Liver (tissue), 9 donors: ENCODE data around the gene TMEM273. TPM values are rescaled to one million over a fixed set of nuclear protein-coding genes. Genes with fewer than 3 reads are reported as not detected.

Experiments
- DNase-seq: peaks from one replicate; pipeline ENCODE4 v3.0.0-alpha.2; 2017; ENCODE audit warnings: low spot score
- H3K27ac ChIP-seq, 2 donors: one replicate each; pipeline ENCODE4 v1.7.0; 2013; ENCODE audit warnings: inconsistent platforms in 2 of 2, low read length in 2 of 2, control low read depth in 1 of 2, low read depth in 1 of 2, mild to moderate bottlenecking in 1 of 2
- H3K27me3 ChIP-seq, 4 donors: one replicate each; pipeline versions ENCODE4 v1.6.1 to v1.7.0; 2013; ENCODE audit warnings: low read length in 3 of 4, inconsistent platforms in 1 of 4, mild to moderate bottlenecking in 1 of 4, moderate library complexity in 1 of 4; ENCODE audit not compliant: control insufficient read depth in 4 of 4, insufficient read depth in 4 of 4
- H3K36me3 ChIP-seq, 4 donors: one replicate each; pipeline versions ENCODE4 v1.6.1 to v1.7.0; 2013; ENCODE audit warnings: low read length in 3 of 4, mild to moderate bottlenecking in 3 of 4, low read depth in 1 of 4, moderate library complexity in 1 of 4; ENCODE audit not compliant: control insufficient read depth in 4 of 4, insufficient read depth in 3 of 4
- H3K4me1 ChIP-seq, 4 donors: one replicate each; pipeline versions ENCODE4 v1.6.1 to v1.7.0; 2013; ENCODE audit warnings: low read length in 3 of 4, mild to moderate bottlenecking in 3 of 4, moderate library complexity in 1 of 4; ENCODE audit not compliant: control insufficient read depth in 4 of 4, insufficient read depth in 4 of 4
- H3K4me3 ChIP-seq, 3 donors: one replicate each; pipeline versions ENCODE4 v1.6.1 to v1.7.0; 2013; ENCODE audit warnings: low read length in 3 of 3, control low read depth in 1 of 3, low read depth in 1 of 3, mild to moderate bottlenecking in 1 of 3
- H3K9ac ChIP-seq, 2 donors: one replicate each; pipeline ENCODE4 v1.7.0; 2013; ENCODE audit warnings: low read length in 2 of 2, mild to moderate bottlenecking in 2 of 2, moderate library complexity in 2 of 2, control low read depth in 1 of 2, low read depth in 1 of 2
- H3K9me3 ChIP-seq, 4 donors: one replicate each; pipeline versions ENCODE4 v1.6.1 to v1.7.0; 2013; ENCODE audit warnings: low read length in 3 of 4; ENCODE audit not compliant: control insufficient read depth in 4 of 4
- EGR1 ChIP-seq, 2 donors: IDR thresholded peaks; 2 replicates each; pipeline ENCODE4 v1.6.1; 2016 to 2018; ENCODE audit warnings: antibody characterized with exemption in 2 of 2, low read depth in 2 of 2
- FOXA1 ChIP-seq: IDR thresholded peaks from 2 replicates; pipeline ENCODE4 v1.6.1; 2016; ENCODE audit warnings: antibody characterized with exemption
- FOXA2 ChIP-seq: IDR thresholded peaks from 2 replicates; pipeline ENCODE4 v1.6.1; 2016; ENCODE audit warnings: antibody characterized with exemption
- HNF4A ChIP-seq, 2 donors: conservative IDR thresholded peaks; 2 replicates each; pipeline ENCODE4 v1.6.1; 2016; ENCODE audit warnings: antibody characterized with exemption in 2 of 2, mild to moderate bottlenecking in 2 of 2
- HNF4G ChIP-seq: IDR thresholded peaks from 2 replicates; pipeline ENCODE4 v1.6.1; 2016; ENCODE audit warnings: antibody characterized with exemption
- JUND ChIP-seq, 2 donors: IDR thresholded peaks; 2 replicates each; pipeline ENCODE4 v1.6.1; 2016; ENCODE audit warnings: antibody characterized with exemption in 2 of 2
- NR2F2 ChIP-seq: IDR thresholded peaks from 2 replicates; pipeline ENCODE4 v1.6.1; 2016; ENCODE audit warnings: antibody characterized with exemption
- RAD21 ChIP-seq, 2 donors: IDR thresholded peaks; 2 replicates each; pipeline ENCODE4 v1.6.1; 2016; ENCODE audit warnings: antibody characterized with exemption in 2 of 2, mild to moderate bottlenecking in 2 of 2
- RXRA ChIP-seq, 2 donors: IDR thresholded peaks; 2 replicates each; pipeline ENCODE4 v1.6.1; 2017 to 2018; ENCODE audit warnings: antibody characterized with exemption in 2 of 2, mild to moderate bottlenecking in 1 of 2
- SP1 ChIP-seq: IDR thresholded peaks from 2 replicates; pipeline ENCODE4 v1.6.1; 2018; ENCODE audit warnings: antibody characterized with exemption, mild to moderate bottlenecking
- TAF1 ChIP-seq: conservative IDR thresholded peaks from 2 replicates; pipeline ENCODE4 v1.6.1; 2016; ENCODE audit warnings: antibody characterized with exemption, mild to moderate bottlenecking
- WGBS: extraction: QIAGEN DNeasy Blood & Tissue Kit; methylation state at CpG from one replicate; pipeline ENCODE4 v1.1.7; 2013; 5-methylcytosine and 5-hydroxymethylcytosine counted together
- polyA plus RNA-seq, 2 donors: library from polyadenylated mRNA; stranded (reverse) in 1 of 2; unstranded in 1 of 2; fragments of 200-250 nt in 1 of 2; fragments of >200 nt in 1 of 2; fragmentation: Nextera tagmentation in 1 of 2; extraction: Ambion mirVana in 1 of 2; gene quantifications; one replicate each; pipeline versions ENCODE4 v1.2.1 to v1.2.3, GENCODE V29; 2013 to 2015
- total RNA-seq, 2 donors: library from RNA; depleted of rRNA; stranded (reverse); fragments of >200 nt; gene quantifications; one replicate each; pipeline ENCODE4 v1.2.3, GENCODE V29; 2014
- TF ChIP-seq, protein P1 (sequence below): fragments of 150-350 bp; IDR thresholded peaks from 2 replicates; pipeline ENCODE4 v1.5.1; 2017; ENCODE audit warnings: improper control_type of control experiment, low read depth, low read length; ENCODE audit not compliant: missing input control
- TF ChIP-seq, protein P2 (sequence below): IDR thresholded peaks from 2 replicates; pipeline ENCODE4 v1.6.1; 2016; ENCODE audit warnings: antibody characterized with exemption, mild to moderate bottlenecking
- TF ChIP-seq, protein P3 (sequence below): IDR thresholded peaks from 2 replicates; pipeline ENCODE4 v1.6.1; 2016; ENCODE audit warnings: antibody characterized with exemption
- TF ChIP-seq, protein P4 (sequence below): IDR thresholded peaks from 2 replicates; pipeline ENCODE4 v1.6.1; 2016; ENCODE audit warnings: antibody characterized with exemption
- TF ChIP-seq, protein P5 (sequence below): IDR thresholded peaks from 2 replicates; pipeline ENCODE4 v1.6.1; 2016; ENCODE audit warnings: antibody characterized with exemption
- donor health status: healthy.
- donor health status: healthy.
- donor health status: healthy.
- donor health status: healthy.
- donor health status: healthy.

TMEM273 gene
- total and polyA plus RNA-seq, 4 donors = 2.5 to 9.5 (median 4.5) TPM

DNA sequence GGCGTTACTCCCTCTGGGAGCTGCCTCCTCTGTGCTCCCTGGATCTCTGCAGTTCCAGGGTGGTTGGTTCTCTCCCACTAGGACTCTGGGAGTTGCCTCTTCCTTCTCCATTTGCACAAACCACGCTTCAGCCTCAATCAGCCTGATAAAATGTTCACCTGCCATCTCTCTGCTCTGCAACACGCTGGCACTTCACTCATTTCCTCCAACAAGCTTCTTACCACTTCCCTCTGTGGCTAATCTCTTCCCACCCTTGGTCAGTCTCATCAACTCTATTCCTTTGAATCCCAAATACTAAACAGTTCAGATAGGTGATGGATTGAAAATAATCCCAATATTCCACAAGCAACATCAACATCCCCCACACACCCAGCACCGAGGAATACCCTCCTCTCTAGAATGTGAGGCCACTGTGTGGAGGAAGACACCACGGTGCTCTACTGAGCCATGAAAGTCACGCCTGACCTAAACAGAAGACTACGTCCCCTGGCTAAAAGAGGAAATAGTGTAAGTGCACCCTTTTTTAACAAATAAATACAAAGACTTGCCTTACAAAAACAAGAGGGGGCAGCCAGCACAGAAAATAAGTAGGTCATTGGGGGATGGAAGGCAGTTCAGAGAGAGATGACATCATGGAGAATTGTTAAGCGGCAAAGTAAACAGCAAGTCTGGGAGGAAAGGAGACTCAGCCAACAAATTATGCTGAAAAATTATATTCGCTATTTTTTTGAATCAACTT lies 52.4 kb downstream of the TMEM273 start:
- no peak for DNase-seq
- Histone ChIP-seq H3K36me3 (no peaks in the 10 kb centered on the region), H3K27me3 (peaks cover 0 to 3% (median 0%) of the 10 kb centered on the region in 4 donors), H3K27ac (no peak overlapping the region), H3K9ac (no peak overlapping the region), H3K4me1 (no peaks in the 10 kb centered on the region), H3K9me3 (no peaks in the 10 kb centered on the region), H3K4me3 (no peak overlapping the region)
- TF ChIP-seq, protein P1, sequence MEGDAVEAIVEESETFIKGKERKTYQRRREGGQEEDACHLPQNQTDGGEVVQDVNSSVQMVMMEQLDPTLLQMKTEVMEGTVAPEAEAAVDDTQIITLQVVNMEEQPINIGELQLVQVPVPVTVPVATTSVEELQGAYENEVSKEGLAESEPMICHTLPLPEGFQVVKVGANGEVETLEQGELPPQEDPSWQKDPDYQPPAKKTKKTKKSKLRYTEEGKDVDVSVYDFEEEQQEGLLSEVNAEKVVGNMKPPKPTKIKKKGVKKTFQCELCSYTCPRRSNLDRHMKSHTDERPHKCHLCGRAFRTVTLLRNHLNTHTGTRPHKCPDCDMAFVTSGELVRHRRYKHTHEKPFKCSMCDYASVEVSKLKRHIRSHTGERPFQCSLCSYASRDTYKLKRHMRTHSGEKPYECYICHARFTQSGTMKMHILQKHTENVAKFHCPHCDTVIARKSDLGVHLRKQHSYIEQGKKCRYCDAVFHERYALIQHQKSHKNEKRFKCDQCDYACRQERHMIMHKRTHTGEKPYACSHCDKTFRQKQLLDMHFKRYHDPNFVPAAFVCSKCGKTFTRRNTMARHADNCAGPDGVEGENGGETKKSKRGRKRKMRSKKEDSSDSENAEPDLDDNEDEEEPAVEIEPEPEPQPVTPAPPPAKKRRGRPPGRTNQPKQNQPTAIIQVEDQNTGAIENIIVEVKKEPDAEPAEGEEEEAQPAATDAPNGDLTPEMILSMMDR = no peak
- TF ChIP-seq NR2F2 = no peak
- peak; percentile 9 to 24 for TF ChIP-seq JUND (IDR thresholded peaks at IDR 0.05)
- no peak for TF ChIP-seq RXRA (IDR thresholded peaks at IDR 0.05)
- peak; percentile 11 to 15 for TF ChIP-seq RAD21 (IDR thresholded peaks at IDR 0.05)
- TF ChIP-seq, protein P2, sequence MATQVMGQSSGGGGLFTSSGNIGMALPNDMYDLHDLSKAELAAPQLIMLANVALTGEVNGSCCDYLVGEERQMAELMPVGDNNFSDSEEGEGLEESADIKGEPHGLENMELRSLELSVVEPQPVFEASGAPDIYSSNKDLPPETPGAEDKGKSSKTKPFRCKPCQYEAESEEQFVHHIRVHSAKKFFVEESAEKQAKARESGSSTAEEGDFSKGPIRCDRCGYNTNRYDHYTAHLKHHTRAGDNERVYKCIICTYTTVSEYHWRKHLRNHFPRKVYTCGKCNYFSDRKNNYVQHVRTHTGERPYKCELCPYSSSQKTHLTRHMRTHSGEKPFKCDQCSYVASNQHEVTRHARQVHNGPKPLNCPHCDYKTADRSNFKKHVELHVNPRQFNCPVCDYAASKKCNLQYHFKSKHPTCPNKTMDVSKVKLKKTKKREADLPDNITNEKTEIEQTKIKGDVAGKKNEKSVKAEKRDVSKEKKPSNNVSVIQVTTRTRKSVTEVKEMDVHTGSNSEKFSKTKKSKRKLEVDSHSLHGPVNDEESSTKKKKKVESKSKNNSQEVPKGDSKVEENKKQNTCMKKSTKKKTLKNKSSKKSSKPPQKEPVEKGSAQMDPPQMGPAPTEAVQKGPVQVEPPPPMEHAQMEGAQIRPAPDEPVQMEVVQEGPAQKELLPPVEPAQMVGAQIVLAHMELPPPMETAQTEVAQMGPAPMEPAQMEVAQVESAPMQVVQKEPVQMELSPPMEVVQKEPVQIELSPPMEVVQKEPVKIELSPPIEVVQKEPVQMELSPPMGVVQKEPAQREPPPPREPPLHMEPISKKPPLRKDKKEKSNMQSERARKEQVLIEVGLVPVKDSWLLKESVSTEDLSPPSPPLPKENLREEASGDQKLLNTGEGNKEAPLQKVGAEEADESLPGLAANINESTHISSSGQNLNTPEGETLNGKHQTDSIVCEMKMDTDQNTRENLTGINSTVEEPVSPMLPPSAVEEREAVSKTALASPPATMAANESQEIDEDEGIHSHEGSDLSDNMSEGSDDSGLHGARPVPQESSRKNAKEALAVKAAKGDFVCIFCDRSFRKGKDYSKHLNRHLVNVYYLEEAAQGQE = no peak
- TF ChIP-seq EGR1 (IDR thresholded peaks at IDR 0.05; ENCODE audit: low read depth in 2 of 2) = no peak
- TF ChIP-seq, protein P3, sequence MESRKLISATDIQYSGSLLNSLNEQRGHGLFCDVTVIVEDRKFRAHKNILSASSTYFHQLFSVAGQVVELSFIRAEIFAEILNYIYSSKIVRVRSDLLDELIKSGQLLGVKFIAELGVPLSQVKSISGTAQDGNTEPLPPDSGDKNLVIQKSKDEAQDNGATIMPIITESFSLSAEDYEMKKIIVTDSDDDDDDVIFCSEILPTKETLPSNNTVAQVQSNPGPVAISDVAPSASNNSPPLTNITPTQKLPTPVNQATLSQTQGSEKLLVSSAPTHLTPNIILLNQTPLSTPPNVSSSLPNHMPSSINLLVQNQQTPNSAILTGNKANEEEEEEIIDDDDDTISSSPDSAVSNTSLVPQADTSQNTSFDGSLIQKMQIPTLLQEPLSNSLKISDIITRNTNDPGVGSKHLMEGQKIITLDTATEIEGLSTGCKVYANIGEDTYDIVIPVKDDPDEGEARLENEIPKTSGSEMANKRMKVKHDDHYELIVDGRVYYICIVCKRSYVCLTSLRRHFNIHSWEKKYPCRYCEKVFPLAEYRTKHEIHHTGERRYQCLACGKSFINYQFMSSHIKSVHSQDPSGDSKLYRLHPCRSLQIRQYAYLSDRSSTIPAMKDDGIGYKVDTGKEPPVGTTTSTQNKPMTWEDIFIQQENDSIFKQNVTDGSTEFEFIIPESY = no peak
- 70% methylated on average over 9 of the region's 9 CpGs for WGBS

DNA sequence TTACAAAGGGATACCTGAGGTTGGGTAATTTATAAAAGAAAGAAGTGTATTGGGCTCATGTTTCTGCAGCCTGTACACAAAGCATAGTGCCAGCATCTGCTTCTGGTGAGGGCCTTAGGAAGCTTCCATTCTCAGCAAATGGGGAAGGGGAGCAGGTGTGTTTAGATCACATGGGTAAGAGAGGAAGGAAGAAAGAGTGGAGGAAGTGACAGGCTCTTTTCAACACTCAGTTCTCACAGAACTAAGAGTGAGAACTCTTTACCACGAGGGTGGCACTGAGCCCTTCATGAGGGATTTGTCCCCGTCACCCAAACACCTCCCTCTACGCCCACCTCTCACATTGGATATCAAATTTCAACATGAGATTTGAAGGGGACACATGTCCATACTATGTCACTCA lies 53.9 kb downstream of the TMEM273 start:
- no peaks in the 10 kb centered on the region for H3K9me3 ChIP-seq
- H3K27ac ChIP-seq = no peak overlapping the region
- DNase-seq = no peak
- 66% methylated on average over 3 of the region's 3 CpGs for WGBS
- no peak for TF ChIP-seq JUND (IDR thresholded peaks at IDR 0.05)
- TF ChIP-seq FOXA1 = no peak
- TF ChIP-seq EGR1 (IDR thresholded peaks at IDR 0.05; ENCODE audit: low read depth in 2 of 2) = no peak
- no peak for TF ChIP-seq SP1
- TF ChIP-seq, protein P4, sequence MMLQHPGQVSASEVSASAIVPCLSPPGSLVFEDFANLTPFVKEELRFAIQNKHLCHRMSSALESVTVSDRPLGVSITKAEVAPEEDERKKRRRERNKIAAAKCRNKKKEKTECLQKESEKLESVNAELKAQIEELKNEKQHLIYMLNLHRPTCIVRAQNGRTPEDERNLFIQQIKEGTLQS = no peak
- TF ChIP-seq FOXA2 = no peak
- TF ChIP-seq TAF1 = no peak
- TF ChIP-seq NR2F2 = no peak
- TF ChIP-seq, protein P1 = no peak
- TF ChIP-seq, protein P5, sequence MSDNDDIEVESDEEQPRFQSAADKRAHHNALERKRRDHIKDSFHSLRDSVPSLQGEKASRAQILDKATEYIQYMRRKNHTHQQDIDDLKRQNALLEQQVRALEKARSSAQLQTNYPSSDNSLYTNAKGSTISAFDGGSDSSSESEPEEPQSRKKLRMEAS = no peak
- TF ChIP-seq HNF4G = no peak
- TF ChIP-seq RAD21 (IDR thresholded peaks at IDR 0.05) = no peak
- TF ChIP-seq, protein P3 = no peak
- TF ChIP-seq HNF4A (conservative IDR thresholded peaks at IDR 0.05) = no peak
- no peak for TF ChIP-seq RXRA (IDR thresholded peaks at IDR 0.05)
- peaks cover 0 to 3% (median 0%) of the 10 kb centered on the region in 4 donors for H3K27me3 ChIP-seq
- H3K9ac ChIP-seq = no peak overlapping the region
- H3K36me3 ChIP-seq = no peaks in the 10 kb centered on the region
- no peak overlapping the region for H3K4me3 ChIP-seq
- H3K4me1 ChIP-seq = no peaks in the 10 kb centered on the region
